ENCODE measurements around the gene INAFM2. TPM values are rescaled to one million over a fixed set of nuclear protein-coding genes. Genes with fewer than 3 reads are reported as not detected.

The INAFM2 gene
- total and polyA plus RNA-seq, 2 donors (not counting 1 experiment from before 2014, with no cell fraction given) = 8.9 to 11.0 TPM

- TF ChIP-seq EZH2 (IDR thresholded peaks at IDR 0.05; ENCODE audit: low read length, missing control alignments) (no peak), CTCF (conservative IDR thresholded peaks at IDR 0.05 in 1 of 2, IDR thresholded peaks at IDR 0.05 in 1 of 2; ENCODE audit: low read depth in 1 of 2, low read length in 2 of 2) (no peak)
- no peak overlapping the region for H2AFZ ChIP-seq (ENCODE audit: low read length)
- H3K4me1 ChIP-seq (ENCODE audit: control insufficient read depth, extremely low read depth, insufficient read depth, low read length) = peaks cover 18% of the 10 kb centered on the region
- H3K27me3 ChIP-seq (ENCODE audit: control insufficient read depth, insufficient read depth, low read length) = no peaks in the 10 kb centered on the region
- H3K79me2 ChIP-seq (ENCODE audit: control insufficient read depth, insufficient read depth, low read length) = peaks cover 7% of the 10 kb centered on the region
- H3K9ac ChIP-seq (ENCODE audit: insufficient read depth, low read length) = no peak overlapping the region
- peak; percentile 60 to 75 for DNase-seq (ENCODE audit: low read depth in 2 of 2)
- peaks cover 24% of the 10 kb centered on the region for H3K36me3 ChIP-seq (ENCODE audit: control insufficient read depth, insufficient read depth, low read length)
- no peak overlapping the region for H3K4me3 ChIP-seq (replicated peaks in 1 of 4; ENCODE audit: control extremely low read depth in 1 of 4, insufficient read depth in 1 of 4, low read depth in 3 of 4, low read length in 4 of 4)
- no peaks in the 10 kb centered on the region for H4K20me1 ChIP-seq (ENCODE audit: control insufficient read depth, extremely low read depth, insufficient read depth, low read length)
- H3K9me3 ChIP-seq (ENCODE audit: control insufficient read depth, insufficient read depth, low read depth, low read length) = no peaks in the 10 kb centered on the region
- no peak overlapping the region for H3K4me2 ChIP-seq (ENCODE audit: extremely low read depth, insufficient read depth, low read length)
- H3K27ac ChIP-seq (ENCODE audit: insufficient read depth, low read length) = peak overlapping the region; percentile 32
Measured at GRCh38 chr15:40333922-40334492, 10.5 kb downstream of the INAFM2 start.

- H3K9ac ChIP-seq (ENCODE audit: insufficient read depth, low read length) = no peak overlapping the region
- no peak overlapping the region for H3K4me3 ChIP-seq (replicated peaks in 1 of 4; ENCODE audit: control extremely low read depth in 1 of 4, insufficient read depth in 1 of 4, low read depth in 3 of 4, low read length in 4 of 4)
- peak overlapping the region; percentile 32 for H3K27ac ChIP-seq (ENCODE audit: insufficient read depth, low read length)
- H2AFZ ChIP-seq (ENCODE audit: low read length) = no peak overlapping the region
- no peaks in the 10 kb centered on the region for H3K9me3 ChIP-seq (ENCODE audit: control insufficient read depth, insufficient read depth, low read depth, low read length)
- no peaks in the 10 kb centered on the region for H4K20me1 ChIP-seq (ENCODE audit: control insufficient read depth, extremely low read depth, insufficient read depth, low read length)
- TF ChIP-seq CTCF (conservative IDR thresholded peaks at IDR 0.05 in 1 of 2, IDR thresholded peaks at IDR 0.05 in 1 of 2; ENCODE audit: low read depth in 1 of 2, low read length in 2 of 2) (no peak), EZH2 (IDR thresholded peaks at IDR 0.05; ENCODE audit: low read length, missing control alignments) (no peak)
- no peak for DNase-seq (ENCODE audit: low read depth in 2 of 2)
- peaks cover 24% of the 10 kb centered on the region for H3K4me1 ChIP-seq (ENCODE audit: control insufficient read depth, extremely low read depth, insufficient read depth, low read length)
- no peak overlapping the region for H3K4me2 ChIP-seq (ENCODE audit: extremely low read depth, insufficient read depth, low read length)
- no peaks in the 10 kb centered on the region for H3K27me3 ChIP-seq (ENCODE audit: control insufficient read depth, insufficient read depth, low read length)
- peaks cover 24% of the 10 kb centered on the region for H3K36me3 ChIP-seq (ENCODE audit: control insufficient read depth, insufficient read depth, low read length)
- peaks cover 13% of the 10 kb centered on the region for H3K79me2 ChIP-seq (ENCODE audit: control insufficient read depth, insufficient read depth, low read length)
Measured at GRCh38 chr15:40334541-40334940, 11.0 kb downstream of the INAFM2 start.

- Histone ChIP-seq H3K9me3 (ENCODE audit: control insufficient read depth, insufficient read depth, low read depth, low read length) (no peaks in the 10 kb centered on the region), H3K9ac (ENCODE audit: insufficient read depth, low read length) (no peak overlapping the region), H3K27ac (ENCODE audit: insufficient read depth, low read length) (no peak overlapping the region), H3K4me2 (ENCODE audit: extremely low read depth, insufficient read depth, low read length) (no peak overlapping the region), H3K79me2 (ENCODE audit: control insufficient read depth, insufficient read depth, low read length) (peaks cover 18% of the 10 kb centered on the region), H3K27me3 (ENCODE audit: control insufficient read depth, insufficient read depth, low read length) (no peaks in the 10 kb centered on the region), H3K36me3 (ENCODE audit: control insufficient read depth, insufficient read depth, low read length) (peaks cover 24% of the 10 kb centered on the region), H3K4me3 (replicated peaks in 1 of 4; ENCODE audit: control extremely low read depth in 1 of 4, insufficient read depth in 1 of 4, low read depth in 3 of 4, low read length in 4 of 4) (no peak overlapping the region), H2AFZ (ENCODE audit: low read length) (no peak overlapping the region), H3K4me1 (ENCODE audit: control insufficient read depth, extremely low read depth, insufficient read depth, low read length) (peaks cover 26% of the 10 kb centered on the region), H4K20me1 (ENCODE audit: control insufficient read depth, extremely low read depth, insufficient read depth, low read length) (no peaks in the 10 kb centered on the region)
- no peak for DNase-seq (ENCODE audit: low read depth in 2 of 2)
- TF ChIP-seq CTCF (conservative IDR thresholded peaks at IDR 0.05 in 1 of 2, IDR thresholded peaks at IDR 0.05 in 1 of 2; ENCODE audit: low read depth in 1 of 2, low read length in 2 of 2) (no peak), EZH2 (IDR thresholded peaks at IDR 0.05; ENCODE audit: low read length, missing control alignments) (no peak)
Measured at GRCh38 chr15:40334941-40335795, 11.7 kb downstream of the INAFM2 start.
